ENCODE results near the gene ISG20.

Gene ISG20

GRCh38 chr15:88609344-88610090, 29.3 kb upstream of the ISG20 start:
- Histone ChIP-seq H3K4me1 (ENCODE audit: control insufficient read depth in 1 of 2, insufficient read depth in 1 of 2, low read depth in 1 of 2, low read length in 1 of 2) (no peaks in the 10 kb centered on the region), H3K4me3 (ENCODE audit: low read depth in 1 of 2, low read length in 1 of 2) (no peak overlapping the region), H3K9me3 (no peaks in the 10 kb centered on the region), H3K27me3 (peaks cover 92% of the 10 kb centered on the region), H3K27ac (no peak overlapping the region), H3K36me3 (no peaks in the 10 kb centered on the region)
- no peak for TF ChIP-seq CTCF (IDR thresholded peaks at IDR 0.05)

- no peaks in the 10 kb centered on the region for H3K36me3 ChIP-seq
- no peak overlapping the region for H3K27ac ChIP-seq
- TF ChIP-seq CTCF (IDR thresholded peaks at IDR 0.05): no peak
- H3K9me3 ChIP-seq: no peaks in the 10 kb centered on the region
- peaks cover 92% of the 10 kb centered on the region for H3K27me3 ChIP-seq
- no peaks in the 10 kb centered on the region for H3K4me1 ChIP-seq (ENCODE audit: control insufficient read depth in 1 of 2, insufficient read depth in 1 of 2, low read depth in 1 of 2, low read length in 1 of 2)
- H3K4me3 ChIP-seq (ENCODE audit: low read depth in 1 of 2, low read length in 1 of 2): no peak overlapping the region
Observed at GRCh38 chr15:88610701-88611231, 28.1 kb upstream of the ISG20 start.

- Histone ChIP-seq H3K27ac (no peak overlapping the region), H3K36me3 (no peaks in the 10 kb centered on the region)
Observed at GRCh38 chr15:88612186-88612796, 26.5 kb upstream of the ISG20 start.

GRCh38 chr15:88613074-88613944, 25.5 kb upstream of the ISG20 start:
- H3K27ac ChIP-seq: no peak overlapping the region
- H3K9me3 ChIP-seq: no peaks in the 10 kb centered on the region
- no peak overlapping the region for H3K4me3 ChIP-seq (ENCODE audit: low read depth in 1 of 2, low read length in 1 of 2)
- H3K27me3 ChIP-seq: peaks cover 66% of the 10 kb centered on the region
- H3K36me3 ChIP-seq: no peaks in the 10 kb centered on the region
- H3K4me1 ChIP-seq (ENCODE audit: control insufficient read depth in 1 of 2, insufficient read depth in 1 of 2, low read depth in 1 of 2, low read length in 1 of 2): no peaks in the 10 kb centered on the region
- TF ChIP-seq CTCF (IDR thresholded peaks at IDR 0.05): no peak

More at GRCh38 chr15:88612186-88612796, 26.5 kb upstream of the ISG20 start:
- Histone ChIP-seq H3K4me1 (ENCODE audit: control insufficient read depth in 1 of 2, insufficient read depth in 1 of 2, low read depth in 1 of 2, low read length in 1 of 2) (no peaks in the 10 kb centered on the region), H3K9me3 (no peaks in the 10 kb centered on the region), H3K27me3 (peaks cover 77% of the 10 kb centered on the region), H3K4me3 (ENCODE audit: low read depth in 1 of 2, low read length in 1 of 2) (no peak overlapping the region)
- TF ChIP-seq CTCF (IDR thresholded peaks at IDR 0.05): no peak

GRCh38 chr15:88615303-88616107, 23.3 kb upstream of the ISG20 start:
- Histone ChIP-seq H3K27ac (no peak overlapping the region), H3K4me3 (ENCODE audit: low read depth in 1 of 2, low read length in 1 of 2) (no peak overlapping the region)
- no peak for TF ChIP-seq CTCF (IDR thresholded peaks at IDR 0.05)

More at GRCh38 chr15:88615303-88616107, 23.3 kb upstream of the ISG20 start:
- no peaks in the 10 kb centered on the region for H3K4me1 ChIP-seq (ENCODE audit: control insufficient read depth in 1 of 2, insufficient read depth in 1 of 2, low read depth in 1 of 2, low read length in 1 of 2)
- no peaks in the 10 kb centered on the region for H3K36me3 ChIP-seq
- H3K9me3 ChIP-seq: no peaks in the 10 kb centered on the region
- H3K27me3 ChIP-seq: peaks cover 51% of the 10 kb centered on the region
